D341Med (cell line): ENCODE data around the gene CDKAL1.
A peak's percentile ranks its signal among the peaks of the same experiment; 100 is the strongest.
"Not testable (repeated sequence)": the region's sequence is repeated elsewhere in the genome, so short reads cannot be mapped to it uniquely, and the experiment has no call there.

Experiments
- DNase-seq: peaks from one replicate; pipeline ENCODE4 v3.0.0; 2012; ENCODE audit warnings: low spot score

Gene CDKAL1

DNA sequence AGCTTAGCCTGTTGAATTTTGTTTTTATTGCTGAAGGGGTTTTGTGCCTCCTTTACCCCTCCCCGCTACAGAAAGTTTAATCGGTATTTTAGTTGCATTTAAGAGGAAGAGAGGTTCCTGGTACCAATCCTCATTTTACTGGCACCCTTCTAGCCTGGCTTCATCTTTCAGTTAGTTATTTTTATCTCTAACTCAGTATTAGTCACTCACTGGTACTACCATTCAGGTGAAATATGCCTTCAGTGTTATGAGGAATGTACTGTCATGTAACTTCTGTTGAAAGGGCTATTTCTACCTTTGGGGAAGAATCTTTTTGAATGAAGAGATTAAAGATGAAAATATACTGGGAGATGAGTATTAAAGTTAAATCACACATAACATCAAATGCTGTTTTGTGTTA is 211.8 kb downstream of the CDKAL1 start:
- DNase-seq: no peak

DNA sequence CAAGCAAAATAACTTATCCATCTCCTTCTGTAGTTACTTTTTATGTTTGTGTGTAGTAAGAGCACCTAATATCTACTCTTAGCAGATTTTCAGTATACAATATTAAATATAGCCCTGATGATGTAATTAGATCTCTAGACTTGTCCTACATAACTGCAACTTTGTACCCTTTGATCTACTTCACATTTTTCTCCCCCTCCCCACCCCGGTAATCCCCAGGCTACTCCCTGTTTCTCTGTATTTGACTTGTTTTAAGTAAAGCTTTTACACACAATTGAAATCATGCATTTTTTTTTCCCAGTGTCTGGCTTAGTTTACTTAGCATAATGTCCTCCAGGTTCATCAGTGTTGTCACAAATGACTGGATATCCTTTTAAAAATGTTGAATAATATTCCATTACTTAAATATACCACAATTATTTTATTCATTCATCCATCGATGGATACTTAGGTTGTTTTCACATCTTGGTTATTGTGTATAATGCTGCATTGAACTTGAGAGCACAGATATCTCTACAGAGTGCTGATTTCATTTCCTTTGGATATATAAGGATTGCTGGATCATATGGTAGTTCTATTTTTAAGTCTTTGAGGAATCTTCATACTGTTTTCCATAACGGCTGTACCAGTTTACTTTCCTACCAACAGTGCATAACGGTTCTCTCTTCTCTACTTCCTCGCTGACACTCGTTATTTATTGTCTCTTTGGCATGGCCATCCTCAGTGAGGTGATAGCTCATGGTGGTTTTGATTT is 212.7 kb downstream of the CDKAL1 start:
- DNase-seq: no peak

DNA sequence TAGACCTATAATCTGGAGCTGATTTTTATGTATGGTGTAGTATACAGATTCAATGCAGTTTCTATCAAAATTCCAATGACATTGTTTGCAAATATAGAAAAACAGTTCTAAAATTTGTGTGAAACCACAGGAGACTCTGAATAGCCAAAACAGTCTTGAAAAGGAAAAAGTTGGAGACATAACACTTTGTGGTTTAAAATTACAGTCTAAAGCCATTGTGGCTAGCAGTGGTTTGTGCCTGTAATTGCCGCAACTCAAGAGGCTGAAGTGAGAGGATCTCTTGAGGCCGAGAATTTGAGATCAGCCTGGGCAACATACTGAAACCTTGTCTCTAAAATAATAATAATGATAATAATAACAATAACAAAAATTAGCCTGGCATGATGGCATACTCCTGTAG is 213.7 kb downstream of the CDKAL1 start:
- DNase-seq: no peak

DNA sequence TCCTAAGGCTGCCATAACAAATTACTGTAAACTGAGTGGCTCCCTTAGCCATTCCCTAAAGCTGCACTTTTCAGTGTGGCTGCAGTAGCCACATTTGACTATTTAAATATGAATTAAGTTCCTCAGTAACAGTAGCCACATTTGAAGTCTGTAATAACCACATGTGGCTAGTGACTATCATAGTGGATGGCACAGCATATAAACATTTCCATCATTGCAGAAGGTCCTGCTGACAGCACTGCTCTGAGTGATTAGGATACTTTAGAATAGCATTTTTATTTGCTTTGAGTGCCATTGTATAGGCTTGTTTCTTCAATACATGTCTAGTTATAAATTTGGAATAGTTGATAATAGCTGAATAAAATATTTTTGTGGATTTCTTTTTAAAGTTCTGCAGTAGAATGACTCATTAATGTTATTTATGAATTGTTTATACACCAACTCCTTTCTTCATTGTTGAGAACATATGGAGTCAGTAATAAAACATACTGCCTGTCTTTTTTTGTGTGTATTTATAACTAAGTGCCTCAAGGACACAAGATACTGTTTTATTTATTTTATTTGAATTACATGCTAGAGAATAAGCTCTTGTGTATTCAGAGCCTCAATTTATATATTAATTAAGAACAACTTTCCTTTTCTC is 217.2 kb downstream of the CDKAL1 start:
- DNase-seq: no peak

DNA sequence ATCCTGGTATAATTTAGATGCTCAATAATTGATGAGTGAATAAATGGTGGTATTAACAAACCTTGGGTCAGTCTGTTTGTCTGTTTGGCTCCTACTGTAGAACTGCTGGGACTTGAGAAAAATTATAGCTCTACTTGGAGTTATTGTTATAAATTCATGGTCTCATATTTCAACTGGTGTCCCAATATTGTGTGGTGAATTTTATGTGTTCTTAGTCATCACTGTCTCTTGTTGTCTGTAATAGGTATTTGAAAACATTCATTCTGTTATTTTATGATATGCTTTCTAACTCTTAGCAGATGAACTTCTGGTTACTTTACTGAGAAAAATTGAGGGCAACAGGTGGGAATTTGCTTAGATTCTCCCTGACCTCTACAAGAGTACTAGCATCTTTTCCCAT is 221.4 kb downstream of the CDKAL1 start:
- DNase-seq: no peak

DNA sequence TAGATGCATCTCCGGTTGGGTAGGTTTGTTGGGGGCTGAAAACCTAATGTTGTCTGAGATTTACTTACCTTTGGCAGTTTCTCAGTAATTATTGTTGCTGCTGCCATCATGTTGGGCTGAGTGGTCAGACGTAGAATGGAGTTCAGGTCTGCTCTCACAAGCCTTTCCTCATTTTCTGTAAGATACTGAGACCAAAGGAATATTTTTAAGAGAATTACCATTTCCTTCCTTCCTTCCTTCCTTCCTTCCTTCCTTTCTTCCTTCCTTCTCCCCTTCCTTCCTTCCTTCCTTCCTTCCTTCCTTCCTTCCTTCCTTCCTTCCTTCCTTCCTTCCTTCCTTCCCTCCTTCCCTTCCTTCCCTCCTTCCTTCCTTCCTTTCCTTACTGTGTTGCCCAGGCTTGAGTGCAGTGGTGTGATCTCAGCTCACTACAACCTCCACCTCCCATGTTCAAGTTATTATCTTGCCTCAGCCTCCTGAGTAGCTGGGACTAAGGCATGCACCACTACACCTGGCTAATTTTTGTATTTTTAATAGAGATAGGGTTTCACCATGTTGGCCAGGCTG is 222.4 kb downstream of the CDKAL1 start:
- DNase-seq: not testable (repeated sequence)

DNA sequence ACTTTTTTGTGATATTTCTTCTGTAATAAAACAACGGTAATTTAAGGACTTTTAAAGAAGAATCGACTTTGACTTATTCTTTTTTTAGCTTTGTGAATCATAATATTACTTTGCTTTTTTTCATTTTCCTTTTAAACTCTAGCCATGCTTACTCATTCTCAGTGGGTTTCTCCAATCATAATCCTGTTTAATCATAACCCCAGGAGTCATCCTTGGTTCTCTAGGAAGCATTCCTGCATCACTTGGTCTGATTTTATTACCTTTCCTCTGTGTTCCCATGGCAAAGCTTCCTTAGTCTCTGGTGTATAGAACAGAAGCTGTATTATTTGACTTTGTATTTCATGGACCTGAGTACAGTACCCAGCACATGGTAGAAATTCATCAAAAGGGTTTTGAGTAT is 223.5 kb downstream of the CDKAL1 start:
- DNase-seq: no peak

DNA sequence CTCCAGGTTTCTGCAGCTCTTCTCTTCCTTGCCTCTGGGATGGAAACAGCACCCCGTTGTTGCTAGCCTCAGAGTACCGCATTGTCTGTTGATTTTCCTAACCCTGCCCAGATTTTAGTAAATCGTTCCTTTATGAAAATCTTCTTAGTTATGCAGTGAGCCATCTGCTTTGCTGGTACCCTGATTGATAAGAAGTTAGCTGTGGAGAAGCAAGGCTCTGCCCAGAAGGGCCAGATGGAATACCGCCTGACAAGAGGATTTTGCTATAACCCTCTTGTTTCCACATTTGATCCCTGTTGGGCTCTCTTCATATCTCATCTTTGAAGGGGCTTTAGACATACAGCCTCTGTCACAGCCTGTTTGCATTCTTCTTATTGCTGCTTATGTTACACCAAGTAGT is 229.0 kb downstream of the CDKAL1 start:
- DNase-seq: peak; percentile 65

DNA sequence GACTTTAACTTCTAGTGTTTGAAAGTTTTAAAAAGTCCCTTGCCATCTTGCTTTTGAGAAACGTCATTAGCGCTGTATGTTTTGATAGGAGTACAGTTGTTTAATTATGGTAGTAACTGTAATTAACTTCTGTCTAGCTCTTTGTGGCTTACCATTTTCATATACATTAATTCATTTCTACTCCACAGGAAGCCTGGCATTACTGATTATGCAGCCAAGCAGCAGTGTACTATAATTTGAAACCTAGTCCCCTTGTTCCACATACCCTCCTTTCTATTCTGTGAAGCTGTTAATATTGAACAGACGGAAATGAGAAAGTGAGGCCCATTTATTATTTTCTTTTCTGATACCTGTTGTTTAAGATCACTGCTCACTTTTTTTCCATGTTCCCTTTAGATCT is 235.4 kb downstream of the CDKAL1 start:
- no peak for DNase-seq

DNA sequence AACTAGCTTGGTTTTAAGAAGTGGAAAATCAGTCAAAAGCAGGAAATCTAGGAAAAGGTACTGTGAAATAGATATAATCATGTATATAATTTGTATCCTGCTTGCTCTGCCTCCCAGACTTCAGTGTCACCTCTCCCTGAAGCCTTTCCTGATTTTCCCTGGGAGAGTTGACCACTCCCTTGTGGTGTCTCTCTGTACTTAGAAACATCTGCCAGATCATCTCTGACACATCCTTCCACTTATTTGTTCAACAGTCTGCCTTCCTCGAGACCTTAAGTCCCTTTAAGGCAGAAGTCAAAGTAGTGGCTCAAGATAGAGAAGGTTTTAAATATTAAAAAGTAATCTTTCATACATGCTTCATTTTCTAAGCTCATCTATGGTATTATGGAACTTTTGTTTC is 236.5 kb downstream of the CDKAL1 start:
- DNase-seq: no peak

DNA sequence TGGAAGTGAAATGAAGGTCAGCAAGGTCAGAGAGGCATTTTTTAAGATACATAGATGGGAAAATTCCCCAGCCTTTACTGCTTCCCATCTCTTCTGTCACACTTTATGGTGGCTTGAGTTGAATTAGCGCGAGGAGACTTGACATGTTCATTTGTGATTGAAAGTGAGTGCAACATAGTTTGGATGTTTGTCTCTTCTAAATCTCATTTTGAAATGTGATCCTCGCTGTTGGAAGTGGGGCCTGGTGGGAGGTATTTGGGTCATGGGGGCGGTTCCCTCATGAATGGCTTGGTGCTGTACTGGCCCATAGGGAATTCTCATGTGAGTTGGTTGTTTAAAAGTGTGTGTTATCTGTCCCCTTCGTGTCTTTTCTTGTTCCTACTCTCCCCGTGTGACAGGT is 237.2 kb downstream of the CDKAL1 start:
- DNase-seq: no peak

DNA sequence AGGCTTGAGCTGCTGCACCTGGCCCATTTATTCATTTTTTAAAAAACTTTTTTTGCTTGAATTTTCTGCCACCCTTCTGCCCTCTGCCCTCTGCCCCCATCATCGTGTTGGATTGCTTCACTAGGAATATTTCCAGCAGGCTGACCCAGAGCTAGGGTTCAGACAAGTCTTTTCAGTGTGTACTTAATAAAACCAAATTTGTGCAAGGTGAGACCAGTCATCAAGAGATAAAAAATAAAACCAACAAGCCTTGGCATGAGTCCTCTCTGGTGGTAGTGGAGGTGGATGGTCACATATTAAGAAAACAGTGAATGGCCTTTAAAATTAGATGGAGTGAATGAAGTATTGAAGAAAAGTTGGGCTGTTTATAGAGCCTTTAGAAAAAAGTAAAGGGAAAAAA is 239.6 kb downstream of the CDKAL1 start:
- DNase-seq: no peak

DNA sequence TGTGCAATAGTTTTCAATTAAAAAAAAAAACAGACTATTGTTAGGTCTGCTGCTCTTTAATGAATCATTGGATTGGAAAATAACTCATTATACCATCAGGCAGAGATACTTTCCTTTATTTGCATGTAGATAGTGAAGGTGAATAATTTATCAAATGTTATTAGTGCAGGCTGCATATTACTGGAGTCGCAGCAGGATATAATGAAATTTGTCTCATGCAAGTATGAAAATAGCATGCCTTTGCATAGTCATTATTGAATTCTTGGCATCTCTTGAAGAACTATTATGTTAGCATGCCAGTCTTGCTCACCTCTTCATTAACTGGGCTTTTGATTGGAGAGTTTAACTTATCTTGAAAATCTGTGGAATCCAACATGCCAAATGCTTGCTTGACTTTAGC is 241.7 kb downstream of the CDKAL1 start:
- no peak for DNase-seq

DNA sequence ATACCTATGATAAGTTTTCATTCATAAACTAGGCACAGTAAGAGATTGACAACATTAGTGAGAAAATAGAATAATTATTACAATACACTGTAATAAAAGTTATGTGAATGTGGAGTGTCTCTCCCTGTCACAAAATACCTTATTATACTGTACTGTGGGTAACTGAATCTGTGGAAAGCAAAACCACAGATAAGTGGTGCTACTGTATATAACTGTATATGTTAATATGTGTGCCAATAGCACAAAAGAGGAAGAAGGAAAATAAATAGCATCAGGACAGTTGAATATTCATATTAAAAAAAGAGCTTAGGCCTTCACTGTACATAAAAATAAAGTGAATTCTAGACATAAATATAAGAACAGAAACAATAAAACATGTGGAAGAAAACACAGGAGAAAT is 243.5 kb downstream of the CDKAL1 start:
- DNase-seq: no peak

DNA sequence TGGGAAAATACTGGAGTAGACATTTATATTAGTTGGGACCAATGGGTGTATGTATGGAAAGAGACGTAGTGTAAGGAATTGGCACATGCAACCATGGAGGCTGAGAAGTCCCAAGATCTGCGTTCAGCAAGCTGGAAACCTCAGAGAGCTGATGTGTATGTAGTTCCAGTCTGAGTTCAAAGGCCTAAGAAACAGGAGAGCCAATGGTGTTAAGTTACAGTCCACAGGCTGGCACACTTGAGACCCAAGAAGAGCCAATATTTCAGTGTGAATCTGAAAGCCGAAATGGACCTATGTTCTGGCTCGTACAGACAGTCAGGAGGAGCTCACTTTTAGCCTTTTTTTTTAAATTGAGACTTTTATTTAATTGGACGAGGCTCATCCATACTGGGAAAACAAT is 244.2 kb downstream of the CDKAL1 start:
- no peak for DNase-seq

DNA sequence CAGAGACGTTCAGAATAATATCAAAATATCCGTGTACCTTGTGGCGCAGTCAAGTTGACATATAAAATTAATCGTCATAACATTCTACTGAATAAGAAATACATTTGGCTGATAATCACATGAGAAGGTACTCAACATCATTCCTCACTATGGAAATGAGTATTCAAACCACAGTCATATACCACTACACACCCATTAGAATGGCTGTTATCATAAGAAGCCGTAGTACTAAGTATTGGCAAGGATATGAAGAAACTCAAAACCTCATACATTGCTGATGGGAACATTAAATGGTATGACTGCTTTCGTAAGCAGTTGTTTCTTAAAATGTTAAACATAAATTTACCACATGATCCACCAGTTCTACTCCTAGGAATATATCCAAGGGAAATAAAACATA is 244.7 kb downstream of the CDKAL1 start:
- DNase-seq: no peak

DNA sequence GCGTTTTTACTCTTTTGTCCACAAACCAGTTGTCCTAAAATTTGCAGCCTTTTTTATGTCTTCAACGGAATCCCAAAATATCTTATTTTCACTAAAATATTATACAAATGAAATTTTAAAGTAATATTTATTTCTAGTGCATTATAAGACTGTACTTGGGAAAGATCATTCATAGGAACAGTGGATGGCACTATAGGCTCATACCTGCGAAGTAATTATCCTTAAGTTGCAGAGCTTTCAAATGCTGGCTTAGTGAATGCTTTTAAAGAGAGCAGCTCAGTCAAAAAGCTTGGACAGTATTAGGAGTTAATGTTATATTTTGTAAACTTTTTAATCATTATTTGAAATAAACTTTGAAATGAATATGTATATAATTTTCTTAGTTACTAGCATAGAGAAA is 254.9 kb downstream of the CDKAL1 start:
- no peak for DNase-seq

DNA sequence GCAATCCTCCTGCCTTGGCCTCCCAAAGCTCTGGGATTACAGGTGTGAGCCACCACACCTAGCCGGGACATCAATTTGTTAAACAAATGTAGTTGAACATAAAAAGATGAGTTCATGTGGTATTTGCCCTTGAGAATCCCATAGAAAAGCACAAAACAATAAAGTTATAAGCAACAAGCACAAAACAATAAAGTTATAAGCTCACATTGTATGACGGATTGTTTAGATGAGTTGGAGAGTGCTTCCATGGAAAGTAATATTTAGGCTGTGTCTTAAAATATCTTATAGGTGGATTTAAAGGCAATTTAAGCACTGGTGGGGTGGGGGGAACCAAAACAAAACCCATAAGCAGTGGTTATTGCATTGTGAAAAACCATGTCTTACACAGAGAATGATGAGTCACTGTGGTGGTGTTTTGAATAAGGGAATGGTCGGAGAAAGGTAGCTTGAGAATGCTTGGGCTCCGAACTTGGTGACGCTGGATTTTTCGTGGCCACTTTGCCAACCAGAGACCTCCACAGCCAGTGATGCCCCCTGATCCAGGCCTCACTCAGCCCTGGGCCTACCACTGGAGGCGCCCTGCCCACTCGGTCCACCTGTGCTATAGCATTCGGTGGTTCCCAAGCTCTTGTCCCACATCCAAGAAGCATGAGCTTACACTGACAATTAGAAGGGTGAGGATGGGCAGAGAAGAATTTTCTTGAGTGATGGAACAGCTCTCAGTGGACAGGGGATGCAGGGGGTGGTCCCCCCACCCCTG is 256.0 kb downstream of the CDKAL1 start:
- DNase-seq: no peak

DNA sequence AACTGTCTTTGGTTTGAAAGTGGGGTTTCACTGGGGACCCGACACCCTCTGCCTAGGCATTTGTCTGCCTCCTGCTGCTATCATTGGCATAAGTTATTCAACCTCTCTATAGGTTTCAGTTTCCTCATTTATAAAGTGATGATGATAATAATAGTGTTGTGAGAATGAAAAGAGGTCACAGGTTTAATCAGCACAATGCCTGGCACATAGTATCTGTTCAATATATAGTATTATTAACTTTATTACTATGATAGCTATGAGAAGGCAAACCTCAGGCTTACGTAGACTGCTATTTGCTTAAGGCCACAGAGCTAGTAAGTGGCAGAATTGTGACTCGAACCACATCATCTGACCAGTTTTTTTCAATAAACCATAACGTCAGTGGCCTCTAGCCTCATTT is 256.8 kb downstream of the CDKAL1 start:
- DNase-seq: no peak

DNA sequence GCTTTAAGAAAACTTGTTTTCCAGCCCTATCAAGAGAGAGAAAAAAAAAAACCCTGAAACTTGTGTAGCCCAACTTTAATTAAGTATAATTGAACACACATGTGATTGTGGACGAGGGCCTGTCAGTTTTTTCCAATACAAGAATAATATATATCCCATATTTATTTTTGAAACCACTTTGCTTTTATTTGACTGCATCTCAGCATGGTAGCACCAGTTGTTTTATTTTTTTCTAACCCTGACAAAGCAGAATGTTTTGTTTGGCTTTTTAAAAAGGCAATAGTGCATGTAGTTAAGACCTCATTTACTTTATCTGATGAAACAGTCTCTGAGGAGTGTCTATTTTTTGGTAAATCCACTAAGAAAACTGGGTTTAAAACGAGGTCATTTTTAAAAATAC is 257.7 kb downstream of the CDKAL1 start:
- DNase-seq: no peak

DNA sequence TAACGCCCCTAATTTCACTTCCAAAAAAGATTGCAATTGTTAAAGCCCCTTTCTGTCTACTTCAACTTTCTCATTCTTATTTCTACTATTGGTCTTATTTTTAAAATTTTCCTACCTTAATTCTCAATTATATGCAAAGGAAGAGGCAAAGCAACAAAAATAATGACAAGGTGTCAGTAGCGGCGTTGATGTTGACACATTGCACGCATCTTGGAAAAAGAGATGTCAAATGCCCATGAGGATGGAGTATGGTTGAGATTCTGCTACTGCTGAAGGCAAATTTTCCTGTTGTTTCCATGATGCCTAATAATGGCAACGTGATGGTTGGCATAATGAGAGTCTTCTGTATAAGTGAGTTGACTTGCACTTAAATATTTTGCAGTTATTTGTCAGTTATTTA is 258.9 kb downstream of the CDKAL1 start:
- DNase-seq: no peak

DNA sequence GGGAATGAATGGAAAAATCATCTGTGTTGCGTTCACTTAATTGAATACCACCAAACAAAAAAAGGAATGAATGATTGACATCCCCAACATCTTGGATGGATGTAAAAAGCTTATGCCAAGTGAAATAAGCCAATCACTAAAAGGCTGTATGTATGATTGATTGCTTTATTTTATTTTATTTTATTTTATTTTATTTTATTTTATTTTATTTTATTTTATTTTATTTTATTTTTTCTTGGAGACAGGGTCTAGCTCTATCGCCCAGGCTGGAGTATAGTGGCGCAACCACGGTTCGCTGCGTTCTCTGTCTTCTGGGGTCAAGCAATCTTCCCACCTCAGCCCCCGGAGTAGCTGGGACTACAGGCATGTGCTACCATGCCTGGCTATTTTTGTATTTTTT is 263.3 kb downstream of the CDKAL1 start:
- no peak for DNase-seq

DNA sequence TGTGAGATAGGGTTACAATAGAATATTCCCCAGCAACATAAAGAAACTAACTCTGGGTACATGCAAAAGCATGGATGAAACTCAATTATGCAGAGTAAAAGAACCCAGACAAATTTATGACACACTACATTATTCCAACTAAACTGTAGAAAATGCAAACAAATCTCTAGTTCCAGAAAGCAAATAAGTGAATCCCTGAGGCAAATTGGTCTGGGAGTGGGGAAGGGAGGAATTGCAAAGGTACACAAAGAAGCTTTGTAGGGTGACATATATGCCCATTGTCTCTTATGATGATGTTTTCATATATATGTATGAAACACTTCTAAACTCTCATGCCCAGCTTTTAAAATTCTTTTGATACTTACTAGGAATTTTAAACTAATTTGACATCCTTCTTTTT is 266.0 kb downstream of the CDKAL1 start:
- no peak for DNase-seq
